ENCODE measurements around the gene MMP13.
"Not testable (repeated sequence)": the region's sequence is repeated elsewhere in the genome, so short reads cannot be mapped to it uniquely, and the experiment has no call there.

Gene MMP13

DNA sequence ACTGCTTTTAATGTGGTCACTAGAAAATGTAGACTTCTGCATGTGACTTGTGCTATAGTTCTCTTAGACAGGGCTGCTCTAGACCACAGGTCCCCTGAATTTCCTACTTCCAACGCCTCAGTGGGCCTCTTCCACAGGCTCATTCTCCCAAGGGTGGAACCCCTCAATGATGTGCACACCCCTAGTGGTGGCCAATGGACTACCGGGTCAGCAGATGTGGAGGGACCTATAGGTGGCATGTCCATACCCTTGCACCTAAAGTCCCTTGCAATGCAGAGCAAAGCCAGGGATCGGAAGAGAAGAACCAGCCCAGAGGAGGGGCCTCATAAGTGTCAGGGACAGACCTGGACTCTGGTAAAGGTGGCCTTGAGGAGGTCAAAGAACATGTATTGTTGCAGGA, 20.0 kb downstream of the MMP13 start:
- DNase-seq, result no peak

DNA sequence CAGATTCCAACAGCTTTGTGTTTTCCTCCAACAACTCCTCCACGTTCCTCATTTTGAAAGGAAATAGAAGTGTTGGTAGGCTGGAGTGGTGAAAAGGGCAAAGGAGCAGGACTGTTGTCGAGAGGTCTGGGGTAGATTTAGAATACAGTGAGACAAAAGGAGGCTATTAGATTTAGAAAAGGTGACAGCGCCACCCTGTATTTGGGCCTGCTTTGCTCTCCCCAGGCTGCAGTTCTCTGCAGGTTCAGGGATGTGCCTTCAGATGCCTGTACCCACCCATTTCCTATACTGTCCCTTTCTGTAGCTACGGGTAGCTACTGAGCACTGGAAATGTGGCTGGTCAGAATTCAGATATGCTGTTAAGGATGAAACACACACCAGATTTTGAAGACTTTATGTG, 20.8 kb downstream of the MMP13 start:
- DNase-seq, result no peak

DNA sequence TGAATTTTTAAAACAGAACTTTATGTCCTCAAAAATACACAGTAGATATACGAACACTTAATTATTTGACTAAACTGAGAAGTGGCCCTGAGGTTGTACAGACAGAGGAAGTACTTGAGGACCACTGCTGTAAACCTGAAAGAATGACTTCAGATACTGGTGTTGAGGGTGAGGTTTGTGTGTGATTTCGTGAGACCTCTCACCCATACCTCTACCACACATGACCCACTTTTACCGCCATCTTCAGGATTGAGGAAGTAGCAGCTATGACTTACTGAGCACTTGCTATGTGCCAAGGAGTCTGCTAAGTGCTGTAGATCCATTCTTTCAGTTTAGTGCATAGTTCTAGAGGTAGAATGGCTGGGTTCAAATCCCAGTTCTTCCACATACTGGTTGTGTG, 21.9 kb downstream of the MMP13 start:
- no peak for DNase-seq

DNA sequence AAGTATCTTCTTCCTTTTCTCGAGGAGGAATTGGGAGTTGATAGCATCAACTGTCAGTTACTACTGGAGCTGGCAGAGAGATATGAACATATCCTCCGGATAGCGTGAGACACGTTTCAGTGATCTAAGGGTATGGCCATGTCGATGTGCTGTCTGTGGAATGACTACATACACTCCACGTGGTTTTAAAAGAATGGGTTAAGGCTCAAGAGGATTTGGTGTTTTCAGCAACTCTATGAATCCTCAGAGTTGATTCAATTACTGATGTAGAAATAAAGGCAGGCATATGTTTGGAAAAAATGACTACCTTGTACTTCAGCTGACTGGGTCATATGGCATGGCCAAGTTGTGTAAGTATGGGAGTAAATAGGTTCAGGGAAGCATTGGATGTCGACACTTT, 22.9 kb downstream of the MMP13 start:
- no peak for DNase-seq

DNA sequence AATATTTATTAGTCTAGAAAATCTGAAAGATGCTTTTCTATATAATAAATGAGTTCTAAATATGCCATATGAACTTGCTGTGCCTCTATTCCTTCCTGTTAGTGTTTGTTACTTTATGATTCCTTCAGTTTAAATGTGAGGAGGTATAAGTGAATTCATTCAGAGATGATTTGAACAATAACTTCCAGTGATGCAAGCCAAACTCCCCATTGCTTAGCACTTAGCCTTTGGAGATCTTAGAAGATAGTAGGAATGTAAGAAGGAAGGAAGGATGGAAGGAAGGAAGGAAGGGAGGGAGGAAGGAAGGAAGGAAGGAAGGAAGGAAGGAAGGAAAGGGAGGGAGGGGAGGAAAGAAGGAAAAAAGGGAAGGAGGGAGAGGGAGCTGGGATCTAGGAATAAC, 25.1 kb downstream of the MMP13 start:
- no peak for DNase-seq

DNA sequence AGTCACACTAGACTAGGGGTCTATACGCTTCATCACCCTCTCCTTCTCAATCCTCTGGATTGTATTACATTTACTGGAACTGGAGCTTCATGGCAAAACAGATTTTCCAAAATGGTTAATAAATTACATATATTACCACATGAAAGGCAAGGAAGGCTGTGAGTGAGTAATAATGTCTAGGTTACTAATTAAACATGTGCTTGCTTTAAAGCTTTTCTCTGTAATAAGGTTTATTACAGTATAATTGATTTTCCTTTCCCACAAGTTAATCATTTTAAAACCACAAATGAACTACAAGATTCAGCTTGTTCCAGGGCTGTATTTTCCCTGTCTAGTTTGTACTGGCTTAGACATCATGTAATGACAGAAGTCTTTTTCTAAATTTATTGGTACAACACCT, 25.6 kb downstream of the MMP13 start:
- DNase-seq, result no peak

DNA sequence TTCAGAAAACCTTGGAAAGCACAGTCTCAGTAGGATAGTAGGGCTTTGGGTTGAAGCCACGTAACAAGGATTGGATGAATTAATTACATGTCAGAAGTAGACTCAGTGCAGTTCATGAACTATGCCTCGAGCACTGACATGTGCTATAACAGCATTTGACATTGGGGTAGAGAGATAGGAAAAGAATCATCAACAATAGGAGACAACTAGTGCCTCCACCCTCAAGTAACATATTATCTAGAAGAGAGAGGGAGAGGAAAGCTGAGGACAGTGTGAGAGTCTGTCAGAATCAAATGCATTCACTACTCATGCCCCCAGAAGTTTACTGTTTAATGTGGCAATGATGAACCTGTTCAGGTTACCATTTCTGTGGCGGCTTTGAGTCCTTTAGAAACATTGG, 26.4 kb downstream of the MMP13 start:
- DNase-seq, result no peak

DNA sequence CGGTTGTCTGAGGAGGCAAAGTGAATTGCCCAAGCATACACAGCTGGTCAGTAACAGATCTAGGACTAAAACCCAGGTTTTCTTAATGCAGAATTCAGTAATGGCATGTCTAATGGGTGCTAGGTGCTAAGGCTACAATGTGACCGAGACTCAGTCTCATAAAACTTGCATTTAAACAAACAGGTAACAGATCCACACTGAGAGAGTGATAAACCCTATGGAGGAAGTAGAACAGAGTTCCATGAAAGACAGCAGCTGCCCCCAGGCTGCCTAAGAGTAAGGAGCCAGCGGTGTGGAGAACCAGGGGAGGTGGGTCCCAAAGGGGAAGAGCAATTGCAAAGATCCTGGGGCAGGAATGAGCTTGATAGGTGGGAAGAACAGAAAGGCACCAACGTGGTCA, 27.3 kb downstream of the MMP13 start:
- no peak for DNase-seq

DNA sequence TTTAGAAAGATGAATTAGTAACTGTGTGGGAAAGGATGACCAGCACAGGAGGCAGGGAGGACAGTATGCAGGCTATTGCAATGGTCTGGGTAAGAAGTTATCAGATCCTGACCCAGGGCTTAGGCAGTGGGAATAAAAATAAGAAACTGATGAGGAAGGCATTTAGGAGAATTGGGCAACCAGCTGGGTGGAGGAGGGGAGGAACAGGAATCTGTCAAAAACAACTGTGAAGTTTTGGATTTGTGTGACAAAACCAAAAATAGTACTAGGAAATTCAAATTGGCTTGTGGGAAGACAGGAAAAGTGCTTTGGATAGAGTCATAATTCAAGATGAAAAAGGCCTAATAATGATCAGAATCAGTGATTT, 27.9 kb downstream of the MMP13 start:
- DNase-seq, result no peak

DNA sequence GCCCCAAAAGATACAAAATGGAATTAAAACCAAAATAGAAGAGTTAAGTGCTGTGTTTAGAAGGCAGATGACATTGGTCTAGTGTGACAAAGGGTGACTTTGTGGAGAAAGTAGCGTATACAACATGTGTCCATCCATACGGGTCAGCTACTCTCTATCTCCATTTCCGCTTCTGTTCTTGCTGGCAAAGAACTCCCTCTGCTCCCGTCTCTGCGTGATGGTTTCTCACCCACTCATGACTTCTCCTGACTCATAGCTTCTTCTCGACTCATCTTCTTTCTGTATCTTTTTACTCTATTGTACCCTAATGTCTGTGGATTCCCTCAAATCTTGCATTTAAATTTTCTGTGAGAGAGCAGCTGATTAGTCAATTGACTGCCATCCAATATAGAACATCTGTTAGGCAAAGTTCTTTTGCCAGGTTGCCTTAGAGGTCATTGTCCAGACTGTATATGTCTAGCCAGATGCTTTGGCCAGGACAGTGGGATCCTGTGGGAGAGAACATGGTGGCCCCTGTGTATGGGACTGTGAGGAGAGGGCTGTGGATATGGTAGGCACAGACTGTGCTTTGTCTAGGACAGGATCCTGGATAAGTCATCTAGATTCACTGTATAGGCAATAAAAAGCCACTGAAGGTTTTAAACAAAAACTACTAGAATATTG, 28.4 kb downstream of the MMP13 start:
- no peak for DNase-seq

DNA sequence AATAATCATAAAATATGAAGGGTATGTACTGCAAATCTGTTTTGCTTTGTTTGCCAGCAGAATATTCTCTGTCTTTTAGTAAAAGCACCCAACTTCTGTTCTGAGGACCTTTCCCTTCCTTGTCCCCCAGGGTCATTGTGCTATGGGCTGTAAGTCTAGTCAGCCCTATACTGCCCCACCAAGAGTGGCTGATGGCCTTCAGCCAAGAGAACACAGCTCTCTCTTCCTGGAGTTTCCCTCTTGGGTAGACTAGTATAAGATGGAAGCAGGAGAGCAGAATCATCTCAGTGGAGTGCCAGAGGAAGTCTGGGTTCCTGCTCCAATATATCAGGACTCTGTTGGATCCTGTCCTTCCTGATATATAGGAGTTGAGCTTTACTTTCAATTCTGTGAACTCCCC, 29.0 kb downstream of the MMP13 start:
- DNase-seq, result no peak

DNA sequence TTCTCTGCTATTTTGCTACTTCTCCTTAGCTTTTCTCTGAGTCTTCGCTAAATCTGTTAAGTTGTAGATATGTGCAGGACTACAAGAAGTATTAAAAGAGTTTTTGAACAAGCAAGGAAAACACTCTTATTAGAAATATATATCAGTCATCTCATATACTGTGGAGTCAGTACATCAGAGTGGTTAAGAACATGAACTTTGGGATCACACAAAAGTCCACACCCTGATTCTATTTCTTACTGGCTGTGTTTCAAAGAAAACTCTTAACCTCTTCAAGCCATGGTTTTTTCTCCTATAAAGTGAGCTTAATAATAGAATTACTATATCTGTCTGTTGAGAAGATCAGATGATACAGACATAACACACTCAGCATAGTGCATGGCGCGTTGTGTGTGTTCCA, 29.5 kb downstream of the MMP13 start:
- no peak for DNase-seq

DNA sequence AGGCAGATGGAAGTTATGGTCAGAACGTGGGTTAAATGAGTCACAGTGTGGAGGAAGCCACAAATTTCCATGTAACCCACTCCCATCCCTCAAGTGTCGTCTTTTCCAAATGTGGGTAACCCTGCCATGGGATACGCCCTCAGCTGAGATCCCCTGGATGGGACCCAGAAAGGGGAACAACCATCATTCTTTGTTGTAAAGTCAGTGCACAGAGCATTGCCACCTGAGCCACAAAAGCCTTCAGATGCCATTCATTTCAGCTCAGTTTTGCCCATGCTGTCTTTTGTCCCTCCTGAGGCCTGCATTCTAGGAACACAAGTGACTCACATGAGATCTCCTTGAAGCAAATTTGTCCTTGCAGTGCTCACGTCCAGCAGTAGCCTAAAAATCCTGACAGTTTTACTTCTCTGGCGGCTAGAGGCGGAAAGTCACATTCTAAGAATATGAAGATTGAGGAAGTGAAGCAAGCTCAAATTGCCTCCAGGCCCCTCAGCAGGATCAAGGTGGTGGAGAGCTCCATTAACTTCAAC, 30.6 kb downstream of the MMP13 start:
- no peak for DNase-seq

DNA sequence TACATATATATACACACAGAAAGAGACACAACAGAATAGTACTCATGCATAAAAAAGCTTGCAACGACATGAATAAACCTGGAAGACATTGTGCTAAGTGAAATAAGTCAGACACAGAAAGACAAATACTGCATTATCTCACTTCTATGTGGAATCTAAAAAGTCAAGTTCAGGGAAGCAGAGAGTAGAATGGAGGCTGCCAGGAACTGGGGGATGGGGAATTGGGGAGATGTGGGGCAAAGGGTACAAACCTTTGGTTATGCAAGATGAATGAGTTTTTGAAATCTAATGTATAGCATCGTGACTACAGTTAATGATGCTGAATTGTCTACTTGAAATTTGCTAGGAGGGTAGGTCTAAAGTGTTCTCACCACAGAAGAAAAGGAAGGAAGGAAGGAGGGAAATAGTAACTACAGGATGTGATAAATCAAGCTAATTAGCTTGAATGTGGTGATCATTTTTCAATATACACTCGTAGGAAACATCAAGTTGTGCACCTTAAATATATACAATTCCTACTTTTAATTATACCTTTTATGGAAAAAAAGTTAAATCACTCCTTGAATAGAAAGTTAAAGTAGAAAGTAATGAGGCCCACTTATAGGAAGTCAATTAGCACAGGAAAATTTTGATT, 33.8 kb downstream of the MMP13 start:
- no peak for DNase-seq

DNA sequence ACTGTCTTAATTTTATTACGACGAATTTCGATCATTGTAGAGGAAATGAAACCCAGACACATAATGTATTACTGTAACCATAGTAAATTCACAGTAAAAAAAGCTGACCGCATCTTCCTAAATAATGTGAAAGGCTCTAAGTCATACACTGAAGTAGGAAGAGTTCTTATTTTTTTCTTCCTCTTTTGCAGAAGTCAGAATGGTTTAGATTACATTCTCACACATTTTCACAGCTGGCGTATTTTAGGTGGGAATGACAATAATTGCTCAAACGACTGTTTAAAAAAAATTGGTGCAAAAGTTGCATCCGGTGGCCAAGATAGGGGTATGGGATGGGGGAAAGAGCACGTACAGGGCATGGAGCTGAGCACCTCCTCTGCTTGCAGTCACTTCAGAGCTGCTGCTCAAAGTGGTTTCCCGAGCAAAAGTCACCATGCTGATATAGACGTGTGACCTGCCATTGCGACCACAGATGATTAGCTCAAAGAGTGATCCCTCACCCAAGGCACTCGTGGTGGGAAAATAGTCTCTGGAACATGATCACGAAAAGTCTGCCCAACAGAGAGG, 35.3 kb downstream of the MMP13 start:
- DNase-seq, result no peak

DNA sequence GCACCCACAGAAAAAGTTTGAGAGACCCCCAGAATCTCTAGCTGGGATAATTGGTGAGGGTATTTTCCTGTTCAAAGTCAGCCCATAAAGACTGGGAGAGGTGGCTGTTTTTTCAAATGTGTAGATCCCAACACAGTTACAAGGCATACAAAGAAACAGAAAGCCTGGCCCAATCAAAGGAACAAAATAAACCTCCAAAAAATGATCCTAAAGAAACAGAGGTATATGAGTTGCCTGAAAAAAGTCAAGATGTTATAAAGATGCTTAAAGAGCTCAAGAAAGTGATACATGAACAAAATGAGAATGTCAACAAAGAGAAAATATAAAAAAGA, 40.5 kb downstream of the MMP13 start:
- DNase-seq, result no peak

DNA sequence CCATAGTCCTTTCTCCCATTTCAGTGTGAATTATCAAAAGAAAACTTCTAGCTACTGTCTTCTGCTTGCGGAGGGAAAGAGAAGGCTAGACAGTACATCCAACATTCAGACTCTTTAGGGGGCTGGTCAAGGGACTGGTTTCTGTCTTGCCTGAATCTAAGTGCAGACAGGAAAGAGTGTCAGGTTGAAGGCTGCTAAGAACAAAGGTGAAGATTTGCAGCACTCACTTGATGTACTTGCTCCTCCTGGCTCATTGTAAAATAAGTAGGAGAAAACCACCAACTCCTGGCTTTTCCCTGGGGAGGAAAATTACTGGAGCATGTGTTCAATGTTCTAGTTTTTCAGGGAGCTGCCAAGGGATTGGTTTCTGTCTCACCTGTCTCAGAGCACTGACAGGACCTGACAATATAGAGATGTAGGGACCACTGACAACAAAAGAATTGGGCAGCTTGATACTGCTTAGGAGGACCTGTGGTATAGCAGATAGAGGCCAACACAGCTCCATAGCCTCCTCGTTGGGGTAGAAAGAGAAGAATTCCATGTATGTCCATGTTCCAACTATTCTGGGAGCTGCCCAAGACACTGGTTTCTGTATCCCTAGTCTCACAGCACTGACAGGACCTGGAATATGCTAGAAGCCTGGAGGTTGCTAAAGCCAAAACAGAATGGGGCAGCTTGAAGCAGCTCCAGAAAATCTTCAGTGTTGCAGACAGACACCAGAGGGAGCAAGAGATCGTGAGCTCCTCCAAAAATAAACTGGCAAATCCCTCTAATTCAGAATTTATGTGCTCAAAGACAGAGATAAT, 41.1 kb downstream of the MMP13 start:
- no peak for DNase-seq

DNA sequence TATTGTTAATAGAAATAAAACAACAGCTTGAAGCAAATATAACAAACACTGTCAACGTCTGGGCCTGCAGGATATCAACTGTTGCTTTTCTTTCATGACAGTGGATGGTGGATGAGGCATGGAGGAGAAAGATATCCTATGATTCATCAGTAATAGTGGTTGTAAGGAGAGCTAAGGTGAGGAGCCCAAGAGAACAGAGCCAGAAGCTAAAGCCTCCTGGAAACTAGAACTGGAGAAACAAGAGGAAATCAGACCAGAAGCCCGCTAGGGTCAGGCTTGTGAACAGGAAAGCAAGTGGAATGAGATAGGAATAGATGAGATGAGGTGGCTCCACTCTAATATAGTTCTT, 43.1 kb downstream of the MMP13 start:
- no peak for DNase-seq

DNA sequence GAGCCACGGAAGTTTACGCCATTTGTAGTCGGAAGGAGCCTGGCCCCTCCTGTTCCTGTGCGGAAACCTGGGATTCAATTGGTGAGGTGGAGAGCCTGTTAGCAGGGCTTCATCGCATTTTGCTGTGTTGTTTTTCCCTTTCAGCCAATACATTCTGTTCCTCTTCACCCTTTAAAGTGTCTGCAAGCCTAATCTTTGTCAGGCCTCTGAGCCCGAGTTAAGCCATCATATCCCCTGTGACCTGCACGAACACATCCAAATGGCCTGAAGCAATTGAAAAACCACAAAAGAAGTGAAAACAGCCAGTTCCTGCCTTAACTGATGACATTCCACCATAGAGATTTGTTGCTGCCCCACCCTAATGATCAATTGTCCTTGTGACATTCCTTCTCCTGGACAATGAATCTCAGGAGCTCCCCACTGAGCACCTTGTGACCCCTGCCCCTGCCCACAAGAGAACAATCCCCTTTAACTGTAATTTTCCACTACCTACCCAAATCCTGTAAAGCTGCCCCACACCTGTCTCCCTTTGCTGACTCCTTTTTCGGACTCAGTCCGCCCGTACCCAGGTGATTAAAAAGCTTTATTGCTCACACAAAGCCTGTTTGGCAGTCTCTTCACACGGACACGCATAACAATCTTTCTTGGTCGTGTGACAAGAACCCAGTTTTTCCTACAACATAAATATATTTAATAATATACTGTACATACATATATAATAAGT, 43.6 kb downstream of the MMP13 start:
- DNase-seq, result no peak

DNA sequence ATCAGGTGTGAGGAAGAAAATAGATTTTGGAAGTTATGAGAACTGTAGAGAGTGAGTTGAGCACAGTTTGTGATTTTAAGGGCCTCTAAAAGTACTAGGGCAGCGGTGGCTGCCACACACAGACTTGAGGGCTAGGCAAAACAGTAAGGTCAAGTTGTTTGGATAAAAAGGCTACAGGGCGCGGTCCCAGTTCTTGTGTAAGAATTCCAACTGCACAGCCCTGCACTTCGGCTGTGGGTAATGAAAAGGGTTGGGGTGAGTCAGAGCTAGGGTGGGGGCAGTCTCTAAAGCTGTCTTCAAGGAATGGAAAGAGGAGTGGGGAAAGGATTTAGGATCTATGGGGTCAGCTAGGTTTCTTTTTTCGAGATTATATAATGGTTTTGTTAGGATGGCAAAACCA, 49.7 kb downstream of the MMP13 start:
- DNase-seq, result not testable (repeated sequence)

DNA sequence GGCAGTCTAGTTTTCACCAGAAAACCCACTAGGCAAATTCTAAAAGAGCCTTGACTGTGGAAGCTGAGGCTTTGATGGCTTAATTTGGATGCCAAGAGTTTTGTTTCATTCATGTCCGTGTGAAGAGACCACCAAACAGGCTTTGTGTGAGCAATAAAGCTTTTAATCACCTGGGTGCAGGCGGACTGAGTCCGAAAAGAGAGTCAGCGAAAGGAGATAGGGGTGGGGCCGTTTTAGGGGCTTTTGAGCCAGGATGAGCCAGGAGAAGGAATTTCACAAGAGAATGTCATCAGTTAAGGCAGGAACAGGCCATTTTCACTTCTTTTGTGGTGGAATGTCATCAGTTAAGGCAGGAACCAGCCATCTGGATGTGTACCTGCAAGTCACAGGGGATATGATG, 51.6 kb downstream of the MMP13 start:
- not testable (repeated sequence) for DNase-seq

DNA sequence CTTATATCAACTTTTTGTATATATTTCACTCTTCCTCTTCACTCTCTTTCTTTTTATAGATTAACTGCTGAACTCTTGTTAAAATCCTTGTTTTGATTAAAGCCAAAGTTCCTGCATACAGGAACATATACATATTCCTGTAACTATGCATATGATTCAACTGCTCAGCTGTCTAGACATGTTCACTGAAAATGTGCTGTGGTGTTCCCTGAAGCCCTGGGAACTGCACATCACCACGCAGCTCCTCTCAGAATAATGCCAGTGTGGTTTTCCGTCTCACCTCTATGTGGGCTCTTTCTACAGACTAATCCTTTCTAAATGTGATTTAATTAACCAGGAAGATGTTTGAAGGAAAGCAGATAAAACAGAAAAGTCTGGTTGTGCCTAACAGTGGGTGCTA, 55.2 kb downstream of the MMP13 start:
- DNase-seq, result no peak
